ENCODE data around the gene MCF2L2.

The MCF2L2 gene

GRCh38 chr3:183370391-183370790 is 58.0 kb downstream of the MCF2L2 start:
- no peak overlapping the region for H3K4me3 ChIP-seq (ENCODE audit: low read depth, low read length)
- TF ChIP-seq MYC (IDR thresholded peaks at IDR 0.05; ENCODE audit: low read depth, low read length): no peak
- no peak for TF ChIP-seq POLR2A (IDR thresholded peaks at IDR 0.05; ENCODE audit: extremely low read depth, insufficient read length)
- TF ChIP-seq CTCF (IDR thresholded peaks at IDR 0.05; ENCODE audit: low read depth, low read length): no peak
- no peak for TF ChIP-seq MAX (IDR thresholded peaks at IDR 0.05; ENCODE audit: low read depth, low read length)
- DNase-seq (ENCODE audit: low read depth): peak; percentile 32

GRCh38 chr3:183369627-183370026 is 58.8 kb downstream of the MCF2L2 start:
- H3K4me3 ChIP-seq (ENCODE audit: low read depth, low read length): no peak overlapping the region
- DNase-seq (ENCODE audit: low read depth): no peak
- TF ChIP-seq POLR2A (IDR thresholded peaks at IDR 0.05; ENCODE audit: extremely low read depth, insufficient read length): no peak
- no peak for TF ChIP-seq MYC (IDR thresholded peaks at IDR 0.05; ENCODE audit: low read depth, low read length)
- no peak for TF ChIP-seq CTCF (IDR thresholded peaks at IDR 0.05; ENCODE audit: low read depth, low read length)
- no peak for TF ChIP-seq MAX (IDR thresholded peaks at IDR 0.05; ENCODE audit: low read depth, low read length)

- no peak for TF ChIP-seq CTCF (IDR thresholded peaks at IDR 0.05; ENCODE audit: low read depth, low read length)
- no peak for TF ChIP-seq MAX (IDR thresholded peaks at IDR 0.05; ENCODE audit: low read depth, low read length)
- TF ChIP-seq POLR2A (IDR thresholded peaks at IDR 0.05; ENCODE audit: extremely low read depth, insufficient read length): no peak
- TF ChIP-seq MYC (IDR thresholded peaks at IDR 0.05; ENCODE audit: low read depth, low read length): no peak
- no peak overlapping the region for H3K4me3 ChIP-seq (ENCODE audit: low read depth, low read length)
- peak; percentile 94 for DNase-seq (ENCODE audit: low read depth)
These were observed 59.3 kb downstream of the MCF2L2 start for GRCh38 chr3:183369117-183369516.

- H3K4me3 ChIP-seq (ENCODE audit: low read depth, low read length): no peak overlapping the region
- TF ChIP-seq MAX (IDR thresholded peaks at IDR 0.05; ENCODE audit: low read depth, low read length): no peak
- TF ChIP-seq CTCF (IDR thresholded peaks at IDR 0.05; ENCODE audit: low read depth, low read length): no peak
- no peak for TF ChIP-seq POLR2A (IDR thresholded peaks at IDR 0.05; ENCODE audit: extremely low read depth, insufficient read length)
- TF ChIP-seq MYC (IDR thresholded peaks at IDR 0.05; ENCODE audit: low read depth, low read length): no peak
- no peak for DNase-seq (ENCODE audit: low read depth)
These were observed 67.3 kb downstream of the MCF2L2 start for GRCh38 chr3:183360971-183361624.

- no peak for TF ChIP-seq POLR2A (IDR thresholded peaks at IDR 0.05; ENCODE audit: extremely low read depth, insufficient read length)
- no peak for TF ChIP-seq CTCF (IDR thresholded peaks at IDR 0.05; ENCODE audit: low read depth, low read length)
- TF ChIP-seq MAX (IDR thresholded peaks at IDR 0.05; ENCODE audit: low read depth, low read length): no peak
- no peak for TF ChIP-seq MYC (IDR thresholded peaks at IDR 0.05; ENCODE audit: low read depth, low read length)
These were observed 69.4 kb downstream of the MCF2L2 start for GRCh38 chr3:183359036-183359435.

More at GRCh38 chr3:183359036-183359435, 69.4 kb downstream of the MCF2L2 start:
- no peak for DNase-seq (ENCODE audit: low read depth)
- H3K4me3 ChIP-seq (ENCODE audit: low read depth, low read length): no peak overlapping the region

Measured in NB4 (cell line).